MM.1S (cell line): ENCODE measurements around the gene BCL11B.

ENCODE experiments used
- EZH2 ChIP-seq: fragments of 300-600 bp; sonication (generic); optimal IDR thresholded peaks from 2 replicates; pipeline ENCODE3; 2017; ENCODE audit warnings: low read depth, mild to moderate bottlenecking, antibody characterized with exemption, low read length, mixed read lengths
- EZH2phosphoT487 ChIP-seq: fragments of 300-600 bp; sonication (generic); IDR thresholded peaks from 2 replicates; pipeline ENCODE4 v1.6.1; 2018; ENCODE audit warnings: antibody characterized with exemption, low read length
- TF ChIP-seq, protein P1 (sequence below): fragments of 300-600 bp; sonication (generic); IDR thresholded peaks from 2 replicates; pipeline ENCODE4 v1.5.1; 2016; ENCODE audit warnings: antibody characterized with exemption, low read length, mixed read lengths

DNA sequence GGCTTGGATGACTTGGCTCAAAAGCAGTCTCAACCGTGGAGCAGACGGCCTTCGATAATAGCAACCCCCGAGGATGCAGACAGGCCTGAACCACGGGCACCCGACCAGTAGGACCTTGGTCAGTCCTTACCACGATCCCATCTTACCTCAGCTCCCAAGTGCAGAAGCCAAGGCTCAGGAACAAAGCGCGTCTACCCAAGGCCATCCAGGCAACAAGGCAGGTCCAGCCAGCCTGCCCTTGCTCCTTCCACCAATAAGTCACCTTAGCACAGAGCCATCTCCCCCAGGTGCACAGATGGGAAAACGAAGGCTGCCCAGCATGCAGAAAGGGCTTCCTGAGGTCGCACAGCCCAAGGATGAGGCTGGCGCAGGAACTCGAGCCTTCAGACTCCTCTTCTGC lies 77.3 kb downstream of the BCL11B start:
- TF ChIP-seq EZH2 = no peak
- TF ChIP-seq, protein P1, sequence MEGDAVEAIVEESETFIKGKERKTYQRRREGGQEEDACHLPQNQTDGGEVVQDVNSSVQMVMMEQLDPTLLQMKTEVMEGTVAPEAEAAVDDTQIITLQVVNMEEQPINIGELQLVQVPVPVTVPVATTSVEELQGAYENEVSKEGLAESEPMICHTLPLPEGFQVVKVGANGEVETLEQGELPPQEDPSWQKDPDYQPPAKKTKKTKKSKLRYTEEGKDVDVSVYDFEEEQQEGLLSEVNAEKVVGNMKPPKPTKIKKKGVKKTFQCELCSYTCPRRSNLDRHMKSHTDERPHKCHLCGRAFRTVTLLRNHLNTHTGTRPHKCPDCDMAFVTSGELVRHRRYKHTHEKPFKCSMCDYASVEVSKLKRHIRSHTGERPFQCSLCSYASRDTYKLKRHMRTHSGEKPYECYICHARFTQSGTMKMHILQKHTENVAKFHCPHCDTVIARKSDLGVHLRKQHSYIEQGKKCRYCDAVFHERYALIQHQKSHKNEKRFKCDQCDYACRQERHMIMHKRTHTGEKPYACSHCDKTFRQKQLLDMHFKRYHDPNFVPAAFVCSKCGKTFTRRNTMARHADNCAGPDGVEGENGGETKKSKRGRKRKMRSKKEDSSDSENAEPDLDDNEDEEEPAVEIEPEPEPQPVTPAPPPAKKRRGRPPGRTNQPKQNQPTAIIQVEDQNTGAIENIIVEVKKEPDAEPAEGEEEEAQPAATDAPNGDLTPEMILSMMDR = no peak
- no peak for TF ChIP-seq EZH2phosphoT487
